ENCODE data around the gene TBC1D4.

- no peak for TF ChIP-seq CTCF (IDR thresholded peaks at IDR 0.05)
- TF ChIP-seq POLR2AphosphoS5 (IDR thresholded peaks at IDR 0.05): no peak
Measured at GRCh38 chr13:75512253-75512652, 30.3 kb upstream of the TBC1D4 start.
